NCI-H446 (cell line): ENCODE data around the gene NHEJ1.
"Not testable (repeated sequence)": the region's sequence is repeated elsewhere in the genome, so short reads cannot be mapped to it uniquely, and the experiment has no call there.

Experiments
- DNase-seq, 2 experiments: peaks; one replicate each; lab custom pipeline; 2025; lab: John Stamatoyannopoulos, UW

The NHEJ1 gene, protein sequence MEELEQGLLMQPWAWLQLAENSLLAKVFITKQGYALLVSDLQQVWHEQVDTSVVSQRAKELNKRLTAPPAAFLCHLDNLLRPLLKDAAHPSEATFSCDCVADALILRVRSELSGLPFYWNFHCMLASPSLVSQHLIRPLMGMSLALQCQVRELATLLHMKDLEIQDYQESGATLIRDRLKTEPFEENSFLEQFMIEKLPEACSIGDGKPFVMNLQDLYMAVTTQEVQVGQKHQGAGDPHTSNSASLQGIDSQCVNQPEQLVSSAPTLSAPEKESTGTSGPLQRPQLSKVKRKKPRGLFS

GRCh38 chr2:219160186-219161017, at the start of gene NHEJ1:
TSS of gene NHEJ1 (minus strand) at chr2:219160815. CDS start at chr2:219158362, 2,453 bp downstream.
- peak; percentile 81 to 92 for DNase-seq

DNA sequence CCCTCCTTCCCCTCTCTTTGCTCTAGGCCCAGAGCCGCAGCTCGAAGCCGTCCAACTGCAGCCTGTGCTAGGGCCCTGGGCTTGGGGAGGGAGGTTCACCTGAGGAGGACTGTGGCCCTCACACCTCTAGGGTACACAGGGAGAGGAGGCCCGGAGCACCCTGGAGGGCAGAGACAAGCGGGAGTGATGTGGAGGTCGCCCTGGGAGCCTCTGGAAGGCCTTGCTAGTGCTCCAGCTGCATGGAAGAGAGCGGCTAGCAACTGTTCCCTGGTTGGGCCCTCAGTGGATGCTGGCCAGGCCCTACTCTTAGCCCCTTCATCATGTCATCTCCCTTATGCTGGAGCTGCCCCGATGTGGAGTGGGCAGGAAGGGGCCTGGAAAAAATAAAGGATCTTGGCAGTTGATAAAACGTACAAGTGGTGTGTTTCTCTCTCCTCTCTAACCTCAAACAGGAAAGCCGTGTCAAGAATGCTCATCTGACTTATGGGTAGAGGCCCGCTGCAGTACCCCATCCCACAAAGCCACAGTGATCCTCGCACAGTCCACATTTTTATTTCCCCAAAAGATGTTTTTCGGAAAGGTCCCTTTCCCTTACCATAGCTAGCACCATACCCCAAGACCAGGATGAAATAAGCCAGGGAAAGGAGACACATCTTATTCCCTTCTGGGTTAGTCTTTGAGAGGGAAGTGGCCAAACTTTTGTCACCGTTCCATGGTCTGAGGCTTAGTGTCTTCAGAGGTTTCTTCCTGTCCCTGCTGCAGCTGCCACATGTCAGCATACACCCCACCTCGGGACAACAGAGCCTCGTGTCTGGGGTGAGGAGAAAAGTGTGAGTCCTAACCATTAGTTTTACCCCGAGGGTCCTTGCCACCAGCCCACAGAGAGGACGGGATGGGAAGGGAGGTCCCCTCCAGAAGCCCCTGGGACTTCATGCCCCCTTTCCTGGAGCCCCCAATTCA, 48.9 kb upstream of the NHEJ1 start:
- no peak for DNase-seq

GRCh38 chr2:219207884-219208740, 47.5 kb upstream of the NHEJ1 start:
- DNase-seq = peak; percentile 7 to 16

GRCh38 chr2:219207134-219207883, 46.7 kb upstream of the NHEJ1 start:
- DNase-seq = no peak

- DNase-seq = peak; percentile 86 to 96
Observed at GRCh38 chr2:219206328-219207133, 45.9 kb upstream of the NHEJ1 start, which contains the start of gene ZFAND2B. TSS of gene ZFAND2B (plus strand) at chr2:219206782. CDS start at chr2:219206988, 206 bp downstream.

DNA sequence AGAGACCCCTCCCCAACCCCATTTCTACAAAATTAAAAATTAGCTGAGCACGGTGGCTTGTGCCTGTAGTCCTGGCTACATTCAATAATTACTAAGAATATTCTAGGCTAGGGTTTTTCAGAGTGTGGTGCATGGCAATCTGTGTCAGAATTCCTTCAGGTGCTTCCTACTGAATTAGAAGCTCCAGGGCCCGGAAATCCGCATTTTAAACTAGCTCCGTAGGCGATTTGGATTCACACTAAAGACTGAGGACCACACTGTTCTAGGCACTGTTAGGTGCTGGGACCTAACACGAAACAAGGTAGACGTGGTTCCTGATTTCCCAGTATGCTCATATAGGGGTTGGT, 45.3 kb upstream of the NHEJ1 start:
- no peak for DNase-seq

GRCh38 chr2:219205165-219205538, 44.5 kb upstream of the NHEJ1 start:
- DNase-seq = no peak

GRCh38 chr2:219204425-219205164, 44.0 kb upstream of the NHEJ1 start:
- no peak for DNase-seq

DNA sequence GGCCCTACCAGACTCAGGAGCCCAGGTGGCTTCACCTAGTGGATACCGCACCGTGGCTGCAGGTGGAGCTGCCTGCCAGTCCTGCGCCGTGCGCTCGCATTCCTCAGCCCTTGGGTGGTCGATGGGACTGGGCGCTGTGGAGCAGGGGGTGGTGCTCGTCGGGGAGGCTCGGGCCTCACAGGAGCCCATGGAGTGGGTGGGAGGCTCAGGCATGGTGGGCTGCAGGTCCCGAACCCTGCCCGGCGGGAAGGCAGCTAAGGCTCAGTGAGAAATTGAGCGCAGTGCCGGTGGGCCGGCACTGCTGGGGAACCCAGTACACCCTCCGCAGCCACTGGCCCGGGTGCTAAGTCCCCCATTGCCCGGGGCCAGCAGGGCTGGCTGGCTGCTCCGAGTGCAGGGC, 40.7 kb upstream of the NHEJ1 start:
- DNase-seq = not testable (repeated sequence)

- not testable (repeated sequence) for DNase-seq
Observed at GRCh38 chr2:219200502-219201326, 40.1 kb upstream of the NHEJ1 start.

- DNase-seq = no peak
Observed at GRCh38 chr2:219199470-219200211, 39.0 kb upstream of the NHEJ1 start.

- DNase-seq = no peak
Observed at GRCh38 chr2:219198974-219199373, 38.4 kb upstream of the NHEJ1 start.

- DNase-seq = no peak
Observed at GRCh38 chr2:219197388-219197787, 36.8 kb upstream of the NHEJ1 start.

DNA sequence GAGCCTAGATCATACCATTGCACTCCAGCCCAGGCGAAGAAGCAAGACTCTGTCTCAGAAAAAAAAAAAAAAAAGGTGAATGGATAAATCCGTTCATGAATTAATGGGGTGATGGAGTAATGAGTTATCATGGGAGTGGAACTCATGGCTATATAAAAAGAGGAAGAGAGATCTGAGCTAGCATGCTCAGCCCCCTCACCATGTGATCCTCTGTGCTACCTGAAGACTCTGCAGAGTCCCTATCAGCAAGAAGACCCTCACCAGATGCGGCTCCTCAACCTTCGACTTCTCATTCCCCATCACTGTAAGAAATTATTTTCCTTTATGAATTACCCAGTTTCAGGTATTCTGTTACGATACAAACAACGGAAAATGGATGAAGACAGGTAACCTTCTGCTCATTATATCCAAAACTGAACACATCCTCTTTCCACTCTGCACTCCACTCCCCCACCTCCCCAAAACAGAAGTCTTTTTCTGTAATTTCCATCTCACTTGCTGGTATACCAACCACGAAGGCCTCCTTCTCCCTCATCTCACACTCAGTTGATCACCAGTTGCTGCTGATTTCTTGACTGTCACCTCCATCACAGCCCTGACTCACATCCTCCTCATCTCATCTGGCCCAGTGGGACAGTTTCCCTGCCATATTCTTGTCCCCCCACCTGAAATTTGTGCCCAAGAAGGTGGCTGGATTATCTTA, 26.3 kb upstream of the NHEJ1 start:
- no peak for DNase-seq

DNA sequence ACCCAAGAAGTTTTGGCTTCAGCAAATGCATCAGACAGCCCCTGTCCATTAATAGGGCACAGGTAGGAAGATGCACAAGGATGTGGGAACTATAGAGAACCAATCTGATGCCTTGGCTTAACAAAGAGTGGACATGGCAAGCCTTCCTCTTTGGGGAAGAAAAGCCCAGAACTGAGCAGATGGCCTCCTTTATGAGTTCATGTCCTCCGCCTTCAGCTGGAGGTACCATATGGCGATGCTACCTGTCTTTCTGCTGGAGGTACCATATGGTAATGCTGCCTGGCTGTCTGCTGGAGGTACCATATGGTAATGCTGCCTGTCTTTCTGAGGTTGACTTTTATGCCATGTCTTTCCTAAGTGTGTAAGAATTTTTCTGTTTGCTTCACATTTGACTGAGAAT, 23.5 kb upstream of the NHEJ1 start:
- no peak for DNase-seq

DNA sequence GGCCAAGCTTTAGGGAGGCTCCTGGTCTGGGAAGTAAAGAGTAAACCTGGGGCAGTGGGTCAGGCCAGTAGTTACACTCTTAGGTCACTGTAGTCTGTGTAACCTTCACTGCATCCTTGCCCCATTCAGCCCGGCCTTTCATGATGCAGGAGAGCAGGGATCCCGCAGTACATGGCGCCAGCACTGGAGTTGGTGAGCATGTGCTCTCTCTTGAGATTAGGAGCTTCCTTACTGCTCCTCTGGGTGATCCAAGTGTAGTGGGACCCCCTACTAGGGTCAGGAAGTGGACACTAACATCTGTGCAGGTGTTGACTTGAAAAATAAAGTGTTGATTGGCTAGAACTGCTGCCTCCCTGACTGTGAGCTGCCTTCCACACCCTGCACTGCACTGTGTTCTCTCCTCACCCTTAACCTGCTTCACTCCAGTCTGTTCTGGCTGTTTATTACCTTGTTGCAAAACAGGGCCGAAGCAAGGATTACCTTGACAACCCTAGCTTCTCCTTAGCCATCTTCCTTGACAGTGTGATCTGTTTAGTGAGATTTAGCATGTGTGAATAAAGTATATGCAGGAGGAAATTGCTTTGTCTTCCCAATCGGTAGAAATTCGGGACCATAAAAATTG, 22.6 kb upstream of the NHEJ1 start:
- DNase-seq = no peak
